Upper lobe of left lung (tissue), 4 donors: ENCODE data around the gene RGS19.

Source experiments
- POLR2A ChIP-seq, 4 donors: fragments of 450-650 bp; IDR thresholded peaks; one replicate each; pipeline ENCODE4 v1.5.1; 2016 to 2017; ENCODE audit warnings: antibody characterized with exemption in 4 of 4, mild to moderate bottlenecking in 2 of 4
- POLR2AphosphoS5 ChIP-seq, 2 donors: sonication (generic); formaldehyde crosslinking; IDR thresholded peaks; one replicate each; pipeline ENCODE4 v1.5.1; 2017; ENCODE audit warnings: antibody characterized with exemption in 2 of 2
- TF ChIP-seq, protein P1 (sequence below), 6 experiments: fragments of 450-650 bp in 4 of 6; fragments of 200-600 bp in 2 of 6; sonication (generic) in 2 of 6; IDR thresholded peaks; one replicate each; pipeline ENCODE4 v1.5.1; 2016 to 2019; ENCODE audit warnings: antibody characterized with exemption in 6 of 6

DNA sequence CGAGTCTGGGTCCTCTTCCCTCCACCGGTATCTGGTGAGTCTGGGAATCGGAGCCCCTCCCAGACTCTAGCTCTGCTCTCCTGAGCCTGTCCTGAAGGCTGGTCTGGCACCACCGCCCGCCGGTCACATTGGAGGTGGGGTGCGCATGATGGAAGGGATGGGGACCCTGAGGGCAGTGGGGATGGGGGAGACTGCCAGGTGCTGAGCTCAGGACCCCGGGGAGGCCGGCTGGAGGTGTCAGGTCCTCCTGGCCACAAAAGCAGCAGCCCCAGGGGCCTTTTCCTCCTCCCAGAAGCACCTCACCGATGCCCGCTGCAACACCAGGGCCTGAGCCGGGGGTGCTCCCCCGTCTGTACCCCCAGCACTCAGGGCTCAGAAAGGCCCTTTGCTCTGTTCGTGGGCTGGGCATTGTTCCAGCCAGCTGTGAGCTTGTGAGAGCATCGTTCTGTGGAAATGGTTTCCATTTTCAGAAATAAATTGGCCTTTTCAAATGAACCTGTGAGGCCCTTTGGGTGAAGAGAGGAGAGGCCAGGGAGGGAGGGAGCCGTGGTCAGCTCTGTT is 30.6 kb upstream of the RGS19 start:
- TF ChIP-seq, protein P1, sequence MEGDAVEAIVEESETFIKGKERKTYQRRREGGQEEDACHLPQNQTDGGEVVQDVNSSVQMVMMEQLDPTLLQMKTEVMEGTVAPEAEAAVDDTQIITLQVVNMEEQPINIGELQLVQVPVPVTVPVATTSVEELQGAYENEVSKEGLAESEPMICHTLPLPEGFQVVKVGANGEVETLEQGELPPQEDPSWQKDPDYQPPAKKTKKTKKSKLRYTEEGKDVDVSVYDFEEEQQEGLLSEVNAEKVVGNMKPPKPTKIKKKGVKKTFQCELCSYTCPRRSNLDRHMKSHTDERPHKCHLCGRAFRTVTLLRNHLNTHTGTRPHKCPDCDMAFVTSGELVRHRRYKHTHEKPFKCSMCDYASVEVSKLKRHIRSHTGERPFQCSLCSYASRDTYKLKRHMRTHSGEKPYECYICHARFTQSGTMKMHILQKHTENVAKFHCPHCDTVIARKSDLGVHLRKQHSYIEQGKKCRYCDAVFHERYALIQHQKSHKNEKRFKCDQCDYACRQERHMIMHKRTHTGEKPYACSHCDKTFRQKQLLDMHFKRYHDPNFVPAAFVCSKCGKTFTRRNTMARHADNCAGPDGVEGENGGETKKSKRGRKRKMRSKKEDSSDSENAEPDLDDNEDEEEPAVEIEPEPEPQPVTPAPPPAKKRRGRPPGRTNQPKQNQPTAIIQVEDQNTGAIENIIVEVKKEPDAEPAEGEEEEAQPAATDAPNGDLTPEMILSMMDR (IDR thresholded peaks at IDR 0.05), result no peak
- no peak for TF ChIP-seq POLR2AphosphoS5 (IDR thresholded peaks at IDR 0.05)
- no peak for TF ChIP-seq POLR2A (IDR thresholded peaks at IDR 0.05)
